Bronchial epithelial cell (primary cell): ENCODE measurements around the gene SAV1. TPM values are rescaled to one million over a fixed set of nuclear protein-coding genes. Genes with fewer than 3 reads are reported as not detected.

Source experiments
- DNase-seq: peaks from one replicate; pipeline ENCODE4 v3.0.0-alpha.2; 2010; ENCODE audit warnings: low read depth
- FAIRE-seq: peaks from 2 replicates; lab custom pipeline; 2011; peaks lifted over from hg19 to GRCh38; lab: Jason Lieb, UNC
- H3K27me3 ChIP-seq: 2 replicates; pipeline ENCODE4 v1.5.1; 2011; ENCODE audit warnings: low read length; ENCODE audit not compliant: control insufficient read depth, insufficient read depth
- H3K36me3 ChIP-seq: 2 replicates; pipeline ENCODE4 v1.5.1; 2011; ENCODE audit warnings: low read length; ENCODE audit not compliant: control insufficient read depth, insufficient read depth
- H3K4me3 ChIP-seq: 2 replicates; pipeline ENCODE4 v1.5.1; 2011; ENCODE audit warnings: mild to moderate bottlenecking, low read depth, low read length, control low read depth
- CTCF ChIP-seq: IDR thresholded peaks from 2 replicates; pipeline ENCODE4 v1.5.1; 2011; ENCODE audit warnings: mild to moderate bottlenecking, moderate library complexity, low read length, control low read depth, inconsistent platforms; ENCODE audit not compliant: insufficient read depth, severe bottlenecking
- total RNA-seq: library from RNA; depleted of rRNA; stranded (reverse); fragments of >200 nt; gene quantifications from 2 replicates; pipeline ENCODE4 v1.2.1, GENCODE V29; 2014

SAV1 gene
- total RNA-seq, 1 donor from 2014 or later = 28.7 TPM

- H3K36me3 ChIP-seq = no peaks in the 10 kb centered on the region
- DNase-seq = no peak
- H3K27me3 ChIP-seq = no peaks in the 10 kb centered on the region
- TF ChIP-seq CTCF = no peak
- no peak for FAIRE-seq
- no peak overlapping the region for H3K4me3 ChIP-seq
Observed at GRCh38 chr14:50612806-50613205, 55.3 kb downstream of the SAV1 start.

GRCh38 chr14:50610465-50610864 lies 57.6 kb downstream of the SAV1 start:
- Histone ChIP-seq H3K4me3 (no peak overlapping the region), H3K27me3 (no peaks in the 10 kb centered on the region), H3K36me3 (no peaks in the 10 kb centered on the region)
- no peak for FAIRE-seq
- TF ChIP-seq CTCF = no peak
- no peak for DNase-seq

GRCh38 chr14:50608302-50608851 lies 59.7 kb downstream of the SAV1 start:
- DNase-seq (no peak), FAIRE-seq (no peak)
- no peak overlapping the region for H3K4me3 ChIP-seq
- no peak for TF ChIP-seq CTCF
- H3K27me3 ChIP-seq = no peaks in the 10 kb centered on the region
- no peaks in the 10 kb centered on the region for H3K36me3 ChIP-seq

GRCh38 chr14:50607761-50608160 lies 60.3 kb downstream of the SAV1 start:
- Histone ChIP-seq H3K4me3 (no peak overlapping the region), H3K27me3 (no peaks in the 10 kb centered on the region), H3K36me3 (no peaks in the 10 kb centered on the region)
- no peak for FAIRE-seq
- DNase-seq = no peak
- TF ChIP-seq CTCF = no peak

- no peak for DNase-seq
- no peak for FAIRE-seq
- Histone ChIP-seq H3K4me3 (no peak overlapping the region), H3K36me3 (no peaks in the 10 kb centered on the region), H3K27me3 (no peaks in the 10 kb centered on the region)
- TF ChIP-seq CTCF = no peak
Observed at GRCh38 chr14:50607181-50607580, 60.9 kb downstream of the SAV1 start.

- no peak for TF ChIP-seq CTCF
- Histone ChIP-seq H3K4me3 (no peak overlapping the region), H3K27me3 (no peaks in the 10 kb centered on the region), H3K36me3 (no peaks in the 10 kb centered on the region)
- FAIRE-seq (no peak), DNase-seq (no peak)
Observed at GRCh38 chr14:50606468-50606867, 61.6 kb downstream of the SAV1 start.
